ENCODE results near the gene PCBP4.

PCBP4 gene

DNA sequence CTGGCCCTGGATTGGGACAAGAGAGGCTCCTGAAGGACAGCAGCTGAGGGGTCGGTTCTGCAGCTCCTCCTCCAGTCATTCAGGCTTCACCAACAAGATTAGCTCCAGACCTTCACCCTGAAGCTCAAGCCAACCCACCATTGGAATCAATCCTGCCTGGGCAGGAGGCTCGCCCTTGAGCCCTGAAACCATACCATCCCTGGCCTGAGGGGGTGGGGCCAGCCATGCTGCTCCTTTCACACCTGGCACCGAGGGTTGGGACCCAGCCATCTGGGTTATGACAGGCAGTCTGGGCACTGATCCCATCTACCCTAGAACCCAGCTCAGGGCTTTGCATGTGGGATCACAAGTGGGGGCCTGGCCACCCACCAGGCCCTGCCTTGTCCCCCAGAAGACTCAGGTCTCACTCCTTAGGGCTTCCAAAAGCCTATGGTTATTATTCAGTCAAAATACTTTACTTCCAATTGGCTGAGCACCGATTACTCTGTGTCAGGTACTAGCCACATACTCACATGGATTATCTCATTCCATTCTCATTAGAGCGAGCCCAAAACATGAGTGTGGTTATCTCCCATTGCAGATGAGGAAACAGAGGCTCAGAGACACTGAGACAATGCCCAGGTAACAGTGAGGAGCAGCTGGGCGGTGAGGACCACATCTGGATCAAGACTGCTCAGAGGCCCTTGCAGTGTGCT, 3.5 kb upstream of the PCBP4 start:
- DNase-seq, result no peak

DNA sequence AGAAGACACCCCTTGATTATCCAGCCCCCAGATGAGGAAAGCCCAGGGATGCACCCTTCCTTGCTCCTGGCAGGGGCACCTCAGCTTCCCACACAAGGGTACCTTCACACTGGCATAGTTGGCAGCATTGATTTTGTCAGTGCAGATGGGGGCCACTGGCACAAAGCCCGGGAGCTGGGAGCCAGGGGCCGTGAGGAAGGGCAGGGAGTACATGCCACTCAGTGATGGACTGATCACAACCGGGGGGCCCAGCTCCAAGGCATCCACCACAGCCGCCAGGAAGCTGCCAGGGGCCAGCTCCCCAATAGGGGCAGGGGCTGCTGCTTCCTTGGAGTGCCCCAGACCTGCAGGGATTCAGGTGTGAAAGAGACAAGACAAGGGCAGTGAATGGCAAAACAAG, 2.6 kb upstream of the PCBP4 start:
- no peak for DNase-seq

DNA sequence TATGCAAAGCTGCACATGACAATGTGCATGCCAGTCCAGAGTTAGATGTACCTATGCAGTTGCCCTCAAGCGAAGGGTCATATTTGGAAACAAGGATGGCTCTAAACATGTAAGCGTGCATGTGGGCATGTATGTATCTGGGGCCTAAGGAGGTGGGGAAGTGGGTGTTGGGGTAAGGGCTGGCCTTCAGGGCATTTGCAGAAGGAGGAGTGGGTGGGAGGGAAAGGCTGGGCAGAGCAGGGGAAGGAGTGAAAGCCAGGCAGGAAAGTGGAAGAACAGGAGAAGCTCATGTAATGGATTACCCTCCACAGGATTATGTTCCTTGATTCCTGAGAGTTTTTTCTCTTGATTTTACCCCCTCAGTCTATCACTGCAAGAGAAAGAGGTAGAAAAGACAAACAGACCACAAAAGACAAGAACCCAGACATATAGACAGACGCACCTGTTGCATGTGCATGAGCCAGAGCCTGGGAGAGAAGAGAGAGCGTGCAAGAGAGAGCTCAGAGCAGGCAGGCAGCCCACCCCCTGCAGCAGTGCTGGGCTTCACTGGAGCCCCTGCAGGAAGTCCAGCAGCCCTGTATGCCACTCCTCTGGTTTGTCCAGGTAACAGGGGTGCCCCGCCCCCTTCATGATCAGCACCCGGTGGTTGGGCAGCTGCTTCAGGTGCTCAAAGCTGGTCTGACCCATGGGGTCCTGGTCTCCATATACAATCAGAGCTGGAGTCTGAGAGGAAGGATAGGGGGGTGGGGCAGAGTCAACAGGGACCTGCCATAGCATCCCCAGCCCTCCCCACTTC, 1.8 kb upstream of the PCBP4 start:
- no peak for DNase-seq

DNA sequence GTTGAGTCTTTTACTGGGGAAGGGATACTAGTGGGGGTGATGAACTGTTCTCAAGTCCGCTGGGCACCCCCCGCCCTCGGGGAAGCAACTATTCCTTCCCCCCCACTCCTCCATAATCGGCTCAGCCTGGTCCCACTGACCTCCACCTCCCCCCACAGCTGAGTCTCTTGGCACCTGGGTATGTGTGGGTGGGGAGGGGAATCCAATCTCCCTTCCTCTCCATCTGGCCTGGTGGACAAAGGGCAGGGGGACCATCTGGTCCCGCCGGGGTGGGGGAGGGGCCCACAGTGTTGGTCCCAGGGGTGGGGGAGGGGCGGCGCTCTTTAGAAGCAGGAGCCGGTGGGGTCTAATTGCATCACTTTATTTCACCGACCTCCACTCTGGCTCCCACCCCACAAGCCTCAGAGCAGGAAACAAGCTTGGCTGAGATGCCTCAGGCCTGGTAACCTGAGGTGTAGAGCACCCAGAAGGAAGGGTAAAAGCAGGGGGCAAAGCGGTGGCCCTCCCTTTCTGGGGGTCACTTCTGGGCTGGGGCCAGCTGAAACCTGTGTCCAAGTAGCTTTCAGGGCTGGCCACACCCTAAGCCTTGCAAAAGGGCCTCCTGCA, 1.0 kb upstream of the PCBP4 start:
- DNase-seq, result peak; percentile 28

DNA sequence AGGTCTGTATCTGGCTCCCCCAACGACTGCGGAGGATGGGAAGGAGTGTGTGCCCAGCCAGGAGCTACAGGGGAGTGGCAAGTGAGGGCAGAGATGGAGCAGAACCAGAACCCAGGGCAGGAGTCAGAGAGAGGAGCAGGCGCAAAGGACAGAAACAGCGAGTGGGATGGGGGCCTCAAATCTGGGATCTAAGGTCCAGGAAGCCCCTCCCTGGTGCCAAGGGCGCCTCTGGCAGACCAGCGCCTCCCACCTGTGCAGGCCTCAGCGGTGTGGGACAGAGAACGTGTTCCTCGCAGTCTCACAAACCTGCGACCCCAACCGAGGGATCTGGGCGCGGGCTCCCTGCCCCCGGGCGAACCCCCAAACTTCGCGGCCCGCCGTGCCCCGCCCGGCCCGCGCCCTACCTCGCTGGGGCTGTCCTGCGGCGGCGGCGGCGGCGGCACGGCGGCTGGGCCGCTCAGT, 301 bp downstream of the PCBP4 start:
- no peak for DNase-seq

DNA sequence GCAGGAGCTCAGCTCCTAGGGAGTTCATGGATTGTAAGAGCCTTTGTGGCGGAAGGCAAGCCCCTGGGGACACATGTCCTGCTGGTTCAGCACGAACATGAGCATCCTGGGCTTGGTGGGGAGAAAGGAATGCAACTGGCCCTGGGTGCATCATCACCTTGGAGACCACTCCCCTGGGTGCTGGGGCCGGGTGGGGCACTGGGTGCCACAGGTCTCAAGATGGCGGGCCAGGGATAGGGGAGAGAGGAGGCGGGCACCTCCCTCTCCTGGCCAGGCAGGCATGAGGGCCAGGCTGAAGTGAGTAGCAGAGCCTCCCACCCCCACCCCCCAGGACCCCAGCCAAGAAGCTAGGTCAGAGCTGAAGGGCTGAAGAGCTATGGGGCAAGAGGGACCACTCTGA, 768 bp downstream of the PCBP4 start:
- no peak for DNase-seq

DNA sequence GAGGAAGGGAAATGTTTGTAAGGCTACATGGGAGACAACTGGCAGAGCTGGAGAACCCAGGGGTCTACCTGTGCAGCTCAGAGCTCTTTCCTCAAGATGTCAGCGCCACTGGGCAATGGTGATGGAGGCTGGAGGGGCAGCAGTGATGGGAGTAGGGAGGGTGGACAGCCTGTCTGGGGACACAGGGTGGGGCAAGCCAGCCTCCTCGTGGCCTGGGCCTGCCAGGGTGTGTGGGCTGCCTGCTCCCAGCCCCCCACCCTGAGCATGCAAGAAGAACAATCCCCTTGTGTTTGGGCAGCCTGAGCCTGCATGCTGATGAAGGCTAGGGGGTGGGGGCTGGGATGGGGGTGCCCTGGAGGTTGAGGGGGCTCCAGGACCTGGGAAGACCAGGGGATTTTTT, 1.2 kb downstream of the PCBP4 start:
- DNase-seq, result no peak

DNA sequence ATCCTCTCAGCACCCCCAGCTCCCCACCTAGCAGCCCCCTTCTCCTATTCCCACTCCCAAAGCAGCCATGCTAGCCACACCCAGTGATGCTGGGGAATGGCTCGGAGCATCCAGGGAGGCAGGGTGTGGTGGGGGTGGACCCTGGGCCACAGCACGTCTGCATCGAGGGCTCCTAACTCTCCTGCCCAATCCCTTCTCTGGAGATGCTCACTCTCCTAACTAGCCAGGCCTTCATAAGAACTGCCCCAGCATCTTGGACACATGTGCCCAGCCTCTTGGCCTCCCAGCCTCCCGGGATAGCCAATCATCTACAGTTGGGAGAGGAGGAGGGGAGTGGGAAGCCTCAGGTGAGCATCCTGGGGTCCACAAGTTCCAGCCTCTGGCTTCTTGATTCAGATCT, 2.7 kb downstream of the PCBP4 start:
- no peak for DNase-seq

DNA sequence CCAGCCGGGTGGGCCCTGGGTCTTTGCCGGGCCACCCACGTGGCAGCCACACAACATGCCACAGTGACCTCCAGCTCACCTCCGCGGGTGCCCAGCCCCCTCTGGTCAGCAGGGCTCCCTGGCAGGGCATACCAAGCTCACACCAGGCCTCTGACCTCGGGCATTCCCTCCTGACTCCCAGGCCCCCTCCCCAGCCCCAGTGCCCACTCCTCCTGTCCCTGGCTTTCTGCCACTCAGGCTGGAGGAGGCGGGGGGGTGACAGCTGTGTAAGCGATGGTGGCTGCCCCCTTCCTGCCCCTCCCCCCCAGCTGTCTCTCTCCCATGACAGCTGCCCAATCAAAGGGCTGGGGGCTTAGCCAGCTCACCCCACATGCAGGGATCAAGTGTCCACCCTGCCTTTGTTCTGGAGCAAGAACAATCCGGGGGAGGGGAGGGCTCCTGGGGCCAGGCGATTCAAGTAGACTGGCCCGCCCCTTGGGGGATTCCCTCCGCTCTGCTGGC, 3.3 kb downstream of the PCBP4 start:
- DNase-seq, result no peak

DNA sequence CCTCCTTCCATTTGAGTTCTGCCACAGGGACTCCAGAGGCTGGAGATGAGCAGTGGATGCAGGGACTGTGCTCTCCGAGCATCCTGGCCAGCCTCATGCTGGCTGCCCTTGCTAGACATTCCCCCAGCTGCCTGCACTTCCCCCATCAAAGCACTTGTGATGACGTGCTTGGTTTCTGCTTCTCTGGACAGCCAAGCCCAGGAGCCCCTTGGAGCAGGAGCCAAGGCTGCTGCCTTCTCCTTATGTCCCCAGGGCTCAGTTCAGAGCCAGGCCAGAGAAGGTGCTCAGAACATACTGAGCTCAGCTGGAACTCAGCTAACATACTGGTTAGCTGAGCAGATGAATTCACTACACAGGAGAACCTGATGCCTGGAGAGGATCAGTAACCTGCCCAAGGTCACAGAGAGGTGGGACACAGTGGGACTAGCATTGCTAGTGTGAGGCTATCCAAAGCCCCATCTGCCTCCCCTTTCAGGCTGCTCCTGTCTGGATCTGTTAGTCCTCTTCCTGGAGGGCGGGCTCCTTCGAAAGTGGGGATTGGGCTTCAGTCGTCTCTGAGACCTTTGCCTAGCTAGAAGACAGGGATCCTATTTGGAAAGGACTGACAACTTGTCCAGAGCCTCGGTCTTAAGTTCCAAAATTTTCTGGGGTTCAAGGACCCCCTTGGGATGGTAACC, 4.3 kb downstream of the PCBP4 start:
- DNase-seq, result no peak

DNA sequence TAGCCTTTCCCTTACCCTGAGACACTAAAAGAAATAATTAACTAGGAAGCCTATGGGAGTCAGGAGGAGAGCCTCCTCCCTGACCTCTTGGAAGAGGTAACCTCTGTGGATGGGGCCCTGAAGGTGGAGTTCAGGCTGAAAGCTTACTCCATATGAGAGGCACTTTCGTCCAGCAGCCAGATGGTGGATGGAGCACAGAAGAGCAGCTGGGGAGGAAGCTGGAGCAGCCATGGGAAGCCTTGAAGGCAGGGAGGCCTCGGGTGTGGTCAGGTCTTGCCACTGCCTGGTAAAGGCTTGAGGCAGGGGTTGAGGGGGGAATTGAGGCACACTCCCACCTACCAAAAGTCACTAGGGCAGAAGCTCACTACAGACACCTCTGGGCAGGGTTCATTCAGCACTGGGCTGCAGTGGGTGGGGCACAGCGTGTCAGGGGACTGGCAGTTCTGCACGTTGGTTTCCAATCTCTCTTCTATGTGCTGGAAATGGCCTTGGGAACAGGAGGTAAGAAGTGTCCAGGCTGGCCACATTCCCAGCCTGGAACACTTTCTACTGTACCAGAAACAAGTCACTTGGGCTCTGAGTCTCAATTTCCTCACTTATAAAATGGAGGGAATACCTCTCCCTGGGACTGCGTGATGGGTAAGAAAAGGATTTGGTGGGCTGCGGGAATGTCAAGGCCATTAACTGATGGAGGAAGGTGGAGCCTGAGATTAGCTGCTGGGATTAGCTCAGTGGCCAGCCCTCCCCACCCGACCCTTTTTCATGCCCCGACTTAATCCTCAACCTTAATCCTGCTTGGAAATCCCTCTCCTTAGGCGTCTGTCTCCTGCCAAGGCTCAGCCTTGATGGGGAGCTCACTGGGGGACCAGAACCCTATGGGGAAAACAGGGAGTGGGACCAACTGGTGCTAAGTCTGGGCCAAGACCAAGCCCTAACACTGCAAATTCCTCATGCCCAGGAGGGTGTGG, 5.4 kb downstream of the PCBP4 start:
- DNase-seq, result no peak

DNA sequence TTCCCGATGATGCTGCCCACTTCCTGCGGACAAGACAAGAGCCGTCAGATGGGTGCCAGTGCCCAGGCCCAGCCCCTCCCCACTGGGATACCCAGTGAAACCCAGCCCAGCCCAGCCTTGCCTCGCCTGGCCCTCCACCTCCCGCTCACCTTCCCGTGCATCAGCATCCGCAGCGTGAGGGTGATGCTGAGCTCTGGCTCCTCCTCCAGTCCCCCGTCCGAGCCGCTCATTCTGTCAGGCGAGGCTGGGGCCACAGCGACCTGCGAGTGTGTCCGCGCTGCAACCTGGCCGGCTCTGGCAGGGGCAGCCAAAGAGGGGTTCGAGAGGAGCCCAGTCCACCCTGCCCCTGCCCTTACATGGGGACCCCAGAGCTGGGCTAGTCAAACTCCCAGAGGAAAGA, 6.2 kb downstream of the PCBP4 start:
- DNase-seq, result no peak

DNA sequence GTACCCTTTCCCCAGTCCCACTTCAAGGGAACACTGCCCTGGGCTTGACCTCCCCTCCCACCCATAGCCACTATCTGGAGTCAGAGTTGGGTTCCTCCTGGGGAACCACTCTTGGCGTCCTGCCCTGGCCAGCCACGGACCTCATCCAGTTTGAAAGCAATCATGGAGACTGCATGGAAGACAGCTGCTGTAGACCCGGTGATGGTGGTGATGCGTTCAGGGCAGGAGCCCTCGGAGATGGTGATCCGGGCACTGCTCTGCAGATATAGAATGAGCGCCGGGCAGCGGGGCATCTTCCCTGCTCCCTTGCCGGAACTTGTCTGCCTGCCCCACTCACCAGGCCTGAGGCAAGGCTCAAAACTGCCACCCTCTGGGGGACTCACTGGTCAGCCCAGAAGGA, 6.9 kb downstream of the PCBP4 start:
- DNase-seq, result no peak

DNA sequence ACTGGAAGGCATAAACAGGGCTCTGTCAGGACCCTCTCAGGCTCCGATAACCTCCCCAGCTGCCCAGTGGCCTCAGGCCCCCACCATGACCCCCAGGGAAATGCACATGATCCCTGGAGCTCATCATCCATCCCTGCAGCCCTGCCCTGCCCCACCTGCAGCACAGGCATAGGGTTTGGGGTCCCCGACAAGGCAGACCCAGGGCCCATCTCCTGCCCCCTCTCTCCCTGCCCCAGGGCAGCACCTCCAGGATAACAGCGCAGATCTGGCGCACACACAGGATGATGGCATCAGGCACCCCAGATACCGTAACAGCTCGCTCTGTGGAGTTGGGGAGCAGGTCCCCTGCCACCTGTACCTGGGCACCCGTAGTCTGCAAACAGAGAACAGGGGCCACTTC, 7.6 kb downstream of the PCBP4 start:
- DNase-seq, result no peak

DNA sequence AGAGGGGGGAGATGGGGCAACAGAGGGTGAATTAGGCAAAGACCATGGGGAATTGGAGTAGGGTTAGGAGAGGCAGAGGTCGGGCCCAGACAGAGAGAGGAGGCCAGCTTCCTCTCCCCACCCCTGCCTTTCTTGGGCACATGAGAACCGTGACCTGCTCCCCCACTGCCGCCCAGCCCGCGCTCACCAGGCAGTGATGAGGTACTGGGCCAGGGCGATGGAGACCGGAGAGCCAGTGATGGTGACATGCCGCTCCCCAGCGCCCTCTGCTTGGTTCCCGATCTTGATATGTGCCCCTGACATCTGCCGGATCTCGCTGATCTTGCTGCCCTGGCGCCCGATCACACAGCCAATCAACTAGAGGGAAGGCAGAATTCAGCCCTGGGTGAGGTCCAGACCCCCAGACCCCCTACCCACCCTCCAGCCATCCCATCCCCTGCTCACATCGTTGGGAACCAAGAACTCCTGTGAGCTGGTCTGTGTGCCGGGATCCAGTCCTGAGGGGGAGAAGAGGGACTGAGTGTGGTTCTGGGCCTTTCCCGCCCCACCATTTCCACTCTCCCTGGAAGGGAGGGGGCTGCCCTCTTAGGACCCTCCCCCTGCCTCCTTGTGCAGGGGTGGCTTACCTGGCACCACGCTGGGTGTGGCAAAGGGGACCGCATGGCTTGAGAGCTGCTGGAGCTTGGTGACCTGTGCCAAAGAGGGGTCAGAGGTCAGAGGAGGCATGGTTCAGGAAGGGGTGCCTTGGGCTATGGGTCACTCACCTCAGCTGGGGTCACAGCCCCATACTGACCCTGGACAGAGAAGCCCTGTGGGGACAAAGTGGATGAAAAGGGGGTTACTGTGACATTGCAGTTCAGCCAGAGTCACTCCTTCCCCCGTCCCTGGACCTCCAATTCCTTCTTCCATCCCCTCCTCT, 8.4 kb downstream of the PCBP4 start:
- DNase-seq, result no peak

DNA sequence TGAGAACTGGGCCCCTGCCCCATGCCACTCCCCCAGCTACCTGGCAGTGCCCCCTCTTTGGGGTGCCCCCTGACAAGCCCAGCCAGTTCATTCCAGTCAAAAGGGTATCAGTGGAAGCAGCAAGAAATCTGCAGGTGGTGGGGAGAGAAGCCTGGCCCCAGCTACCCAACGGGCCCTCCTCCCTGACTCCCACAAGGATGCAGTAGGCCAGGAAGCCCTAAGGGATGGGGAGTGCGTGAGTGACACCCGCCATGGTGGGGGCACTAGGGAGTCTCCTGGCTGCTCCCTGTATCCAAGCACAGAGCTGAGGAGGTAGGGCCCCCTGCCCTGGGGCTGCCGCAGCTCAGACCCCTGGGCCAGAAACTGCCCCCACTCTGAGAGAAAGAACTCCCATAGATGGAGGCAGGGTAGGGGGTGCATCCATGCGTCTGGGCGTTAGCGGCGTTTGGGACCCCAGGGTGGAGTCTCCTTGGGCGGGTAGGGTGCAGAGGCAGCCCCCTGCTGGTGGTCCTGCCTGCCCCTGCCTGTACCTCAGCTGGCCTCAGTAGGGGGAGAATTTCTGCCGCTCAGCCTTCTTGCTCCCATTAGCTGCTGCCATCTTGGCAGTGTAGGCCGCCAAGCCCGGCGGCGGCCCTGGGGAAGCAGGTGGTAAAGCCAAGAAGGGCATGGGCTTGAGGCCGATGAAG, 9.6 kb downstream of the PCBP4 start:
- no peak for DNase-seq

DNA sequence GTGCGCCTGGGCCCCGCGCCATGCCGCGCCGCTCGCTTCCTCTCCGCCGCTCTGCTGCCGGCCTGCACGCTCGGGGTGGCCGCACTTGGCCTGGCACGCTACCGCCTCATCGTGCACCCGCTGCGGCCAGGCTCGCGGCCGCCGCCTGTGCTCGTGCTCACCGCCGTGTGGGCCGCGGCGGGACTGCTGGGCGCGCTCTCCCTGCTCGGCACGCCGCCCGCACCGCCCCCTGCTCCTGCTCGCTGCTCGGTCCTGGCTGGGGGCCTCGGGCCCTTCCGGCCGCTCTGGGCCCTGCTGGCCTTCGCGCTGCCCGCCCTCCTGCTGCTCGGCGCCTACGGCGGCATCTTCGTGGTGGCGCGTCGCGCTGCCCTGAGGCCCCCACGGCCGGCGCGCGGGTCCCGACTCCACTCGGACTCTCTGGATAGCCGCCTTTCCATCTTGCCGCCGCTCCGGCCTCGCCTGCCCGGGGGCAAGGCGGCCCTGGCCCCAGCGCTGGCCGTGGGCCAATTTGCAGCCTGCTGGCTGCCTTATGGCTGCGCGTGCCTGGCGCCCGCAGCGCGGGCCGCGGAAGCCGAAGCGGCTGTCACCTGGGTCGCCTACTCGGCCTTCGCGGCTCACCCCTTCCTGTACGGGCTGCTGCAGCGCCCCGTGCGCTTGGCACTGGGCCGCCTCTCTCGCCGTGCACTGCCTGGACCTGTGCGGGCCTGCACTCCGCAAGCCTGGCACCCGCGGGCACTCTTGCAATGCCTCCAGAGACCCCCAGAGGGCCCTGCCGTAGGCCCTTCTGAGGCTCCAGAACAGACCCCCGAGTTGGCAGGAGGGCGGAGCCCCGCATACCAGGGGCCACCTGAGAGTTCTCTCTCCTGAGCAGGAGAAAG, 11.1 kb downstream of the PCBP4 start:
- DNase-seq, result peak; percentile 48

DNA sequence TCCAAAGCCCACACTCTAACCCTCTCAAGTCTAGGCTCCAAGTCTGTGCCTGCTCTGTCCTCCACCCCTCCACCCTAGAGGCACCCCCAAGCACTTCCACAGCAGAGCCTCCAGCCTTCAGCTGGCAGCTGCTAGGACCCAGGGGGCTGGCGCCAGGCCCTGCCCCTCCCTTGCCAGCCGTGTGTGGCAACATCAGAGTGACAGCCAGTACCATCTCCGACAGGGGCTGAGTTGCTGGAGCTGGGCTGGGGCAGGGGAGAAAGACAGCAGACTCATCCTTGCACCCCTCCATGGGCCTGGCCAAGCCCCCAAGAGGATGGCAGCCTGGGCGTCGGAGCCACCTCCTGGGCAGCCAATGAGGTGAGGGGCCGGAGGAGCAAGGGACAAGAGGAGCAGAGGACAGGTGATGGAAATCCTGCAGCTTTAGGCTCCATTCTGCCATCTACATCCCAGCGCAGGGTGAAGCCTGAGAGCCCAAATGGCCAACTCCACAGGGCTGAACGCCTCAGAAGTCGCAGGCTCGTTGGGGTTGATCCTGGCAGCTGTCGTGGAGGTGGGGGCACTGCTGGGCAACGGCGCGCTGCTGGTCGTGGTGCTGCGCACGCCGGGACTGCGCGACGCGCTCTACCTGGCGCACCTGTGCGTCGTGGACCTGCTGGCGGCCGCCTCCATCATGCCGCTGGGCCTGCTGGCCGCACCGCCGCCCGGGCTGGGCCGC, 11.9 kb downstream of the PCBP4 start, which contains the start of gene GPR62:
Gene GPR62 (plus strand): TSS at position 207 of the 718 bp plus-strand sequence. CDS start 272 bp downstream, at position 479.
- DNase-seq, result no peak

Data from fibroblast of skin of right biceps (primary cell).